HG03354 (cell line): ENCODE measurements around the gene PRSS38.
A peak's percentile ranks its signal among the peaks of the same experiment; 100 is the strongest.

ENCODE experiments used
- ATAC-seq: cut with Tn5 transposase; IDR thresholded peaks from one replicate; pipeline ENCODE4 v1.9.1; 2021; ENCODE audit warnings: mild to moderate bottlenecking; ENCODE audit not compliant: unreplicated experiment, poor library complexity, severe bottlenecking

The PRSS38 gene

GRCh38 chr1:227777646-227778045 lies 37.8 kb upstream of the PRSS38 start:
- no peak for ATAC-seq

GRCh38 chr1:227778401-227778947 lies 37.0 kb upstream of the PRSS38 start:
- ATAC-seq, result no peak

GRCh38 chr1:227779021-227779441 lies 36.4 kb upstream of the PRSS38 start:
- no peak for ATAC-seq

- no peak for ATAC-seq
Measured at GRCh38 chr1:227779685-227780084, 35.8 kb upstream of the PRSS38 start.

GRCh38 chr1:227780101-227781044 lies 35.1 kb upstream of the PRSS38 start:
- ATAC-seq, result no peak

GRCh38 chr1:227781314-227781930 lies 34.1 kb upstream of the PRSS38 start:
- no peak for ATAC-seq

GRCh38 chr1:227782226-227782625 lies 33.2 kb upstream of the PRSS38 start:
- ATAC-seq, result no peak

- no peak for ATAC-seq
Measured at GRCh38 chr1:227785094-227785804, 30.2 kb upstream of the PRSS38 start.

- no peak for ATAC-seq
Measured at GRCh38 chr1:227785805-227786671, 29.4 kb upstream of the PRSS38 start.

GRCh38 chr1:227786673-227787512 lies 28.6 kb upstream of the PRSS38 start:
- ATAC-seq, result peak; percentile 3

GRCh38 chr1:227787513-227788270 lies 27.8 kb upstream of the PRSS38 start:
- ATAC-seq, result peak; percentile 92

GRCh38 chr1:227788271-227789083 lies 27.0 kb upstream of the PRSS38 start:
- peak; percentile 60 for ATAC-seq

- no peak for ATAC-seq
Measured at GRCh38 chr1:227789084-227790033, 26.1 kb upstream of the PRSS38 start.

- no peak for ATAC-seq
Measured at GRCh38 chr1:227790034-227790400, 25.5 kb upstream of the PRSS38 start.

- ATAC-seq, result no peak
Measured at GRCh38 chr1:227790868-227791267, 24.6 kb upstream of the PRSS38 start.
